GM19372 (cell line): ENCODE results near the gene RGPD6.
A peak's percentile ranks its signal among the peaks of the same experiment; 100 is the strongest.
"Not testable (repeated sequence)": the region's sequence is repeated elsewhere in the genome, so short reads cannot be mapped to it uniquely, and the experiment has no call there.

Experiments
- ATAC-seq: cut with Tn5 transposase; IDR thresholded peaks from one replicate; pipeline ENCODE4 v1.9.1; 2021; ENCODE audit warnings: mild to moderate bottlenecking, low read depth, moderate library complexity; ENCODE audit not compliant: unreplicated experiment

Gene RGPD6

GRCh38 chr2:110482697-110483096, 94.3 kb downstream of the RGPD6 start:
- ATAC-seq = not testable (repeated sequence)

- not testable (repeated sequence) for ATAC-seq
Measured at GRCh38 chr2:110481200-110481599, 95.8 kb downstream of the RGPD6 start.

- not testable (repeated sequence) for ATAC-seq
Measured at GRCh38 chr2:110480084-110480483, 96.9 kb downstream of the RGPD6 start.

GRCh38 chr2:110477370-110477769, 99.7 kb downstream of the RGPD6 start:
- not testable (repeated sequence) for ATAC-seq

- not testable (repeated sequence) for ATAC-seq
Measured at GRCh38 chr2:110476952-110477351, 100.1 kb downstream of the RGPD6 start.

GRCh38 chr2:110475627-110476359, 101.2 kb downstream of the RGPD6 start:
- ATAC-seq = not testable (repeated sequence)

GRCh38 chr2:110474898-110475297, 102.1 kb downstream of the RGPD6 start:
- peak; percentile 99 for ATAC-seq

- ATAC-seq = not testable (repeated sequence)
Measured at GRCh38 chr2:110473059-110473358, 104.0 kb downstream of the RGPD6 start.

- not testable (repeated sequence) for ATAC-seq
Measured at GRCh38 chr2:110472171-110473058, 104.6 kb downstream of the RGPD6 start, which contains the start of gene LIMS4. TSS of gene LIMS4 (minus strand) at chr2:110472816. CDS start at chr2:110472778, 38 bp downstream.

GRCh38 chr2:110468921-110469320, 108.1 kb downstream of the RGPD6 start:
- not testable (repeated sequence) for ATAC-seq

- ATAC-seq = not testable (repeated sequence)
Measured at GRCh38 chr2:110465312-110465711, 111.7 kb downstream of the RGPD6 start.
